ENCODE data around the gene PTGER4. TPM values are rescaled to one million over a fixed set of nuclear protein-coding genes. Genes with fewer than 3 reads are reported as not detected.

The PTGER4 gene
- total RNA-seq, 3 donors from 2014 or later (not counting 1 experiment from before 2014, with no cell fraction given): 112 to 126 (median 117) TPM

DNA sequence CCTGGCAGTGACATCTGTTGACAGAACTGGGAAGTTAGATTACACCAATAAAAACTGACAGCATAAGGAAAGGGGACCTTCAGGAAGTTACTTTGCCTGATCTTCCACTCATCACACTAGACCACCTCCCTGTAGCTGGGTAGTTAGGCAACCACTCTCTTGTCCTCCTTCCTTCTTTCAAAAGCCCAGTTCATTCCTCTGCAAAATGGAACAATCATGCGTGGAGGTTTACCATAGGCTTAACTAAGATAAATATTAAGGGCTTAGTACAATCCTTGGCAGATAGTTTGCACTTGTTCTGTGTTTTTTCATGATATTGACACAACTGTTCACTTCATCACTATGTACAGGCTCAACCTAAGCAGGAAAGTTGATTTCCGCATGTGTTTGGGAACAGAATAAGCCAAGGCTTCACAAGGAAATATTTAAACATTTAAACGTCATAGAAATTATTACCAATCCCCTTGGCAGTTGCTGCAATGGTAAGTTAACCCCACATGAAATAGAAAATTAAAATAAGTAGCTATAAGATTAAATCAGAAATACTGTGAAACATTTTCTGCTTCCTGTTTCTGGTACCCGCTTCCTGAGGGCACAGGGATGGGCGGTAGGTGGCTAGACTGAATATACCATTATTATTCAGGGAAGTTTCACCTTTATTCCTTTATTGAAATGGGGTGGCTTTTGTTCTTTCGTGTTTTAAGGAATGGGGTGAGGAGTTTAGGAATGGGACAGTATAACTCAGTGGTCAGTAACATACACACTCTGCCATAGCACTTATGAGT lies 9.9 kb upstream of the PTGER4 start:
- Histone ChIP-seq H3K36me3 (ENCODE audit: control insufficient read depth, insufficient read depth, low read length) (no peaks in the 10 kb centered on the region), H3K27ac (ENCODE audit: low read length) (no peak overlapping the region), H3K4me3 (ENCODE audit: low read length) (no peak overlapping the region), H3K27me3 (ENCODE audit: control insufficient read depth, insufficient read depth, low read length) (no peaks in the 10 kb centered on the region), H3K4me1 (ENCODE audit: control insufficient read depth, insufficient read depth, low read length) (peaks cover 4% of the 10 kb centered on the region), H3K9me3 (ENCODE audit: control insufficient read depth, insufficient read depth, low read length) (no peaks in the 10 kb centered on the region)
- Mint-ChIP-seq H3K36me3 (no peaks in the 10 kb centered on the region), H3K9me3 (no peaks in the 10 kb centered on the region), H3K27me3 (ENCODE audit: low read depth in 2 of 2) (peaks cover 0 to 6% of the 10 kb centered on the region in 2 donors), H3K4me3 (no peak overlapping the region), H3K4me1 (peaks cover 20 to 31% of the 10 kb centered on the region in 2 donors), H3K27ac (no peak overlapping the region)
- 44% methylated on average over 3 of the region's 6 CpGs for WGBS (ENCODE audit: insufficient coverage)
- TF ChIP-seq, protein P1, sequence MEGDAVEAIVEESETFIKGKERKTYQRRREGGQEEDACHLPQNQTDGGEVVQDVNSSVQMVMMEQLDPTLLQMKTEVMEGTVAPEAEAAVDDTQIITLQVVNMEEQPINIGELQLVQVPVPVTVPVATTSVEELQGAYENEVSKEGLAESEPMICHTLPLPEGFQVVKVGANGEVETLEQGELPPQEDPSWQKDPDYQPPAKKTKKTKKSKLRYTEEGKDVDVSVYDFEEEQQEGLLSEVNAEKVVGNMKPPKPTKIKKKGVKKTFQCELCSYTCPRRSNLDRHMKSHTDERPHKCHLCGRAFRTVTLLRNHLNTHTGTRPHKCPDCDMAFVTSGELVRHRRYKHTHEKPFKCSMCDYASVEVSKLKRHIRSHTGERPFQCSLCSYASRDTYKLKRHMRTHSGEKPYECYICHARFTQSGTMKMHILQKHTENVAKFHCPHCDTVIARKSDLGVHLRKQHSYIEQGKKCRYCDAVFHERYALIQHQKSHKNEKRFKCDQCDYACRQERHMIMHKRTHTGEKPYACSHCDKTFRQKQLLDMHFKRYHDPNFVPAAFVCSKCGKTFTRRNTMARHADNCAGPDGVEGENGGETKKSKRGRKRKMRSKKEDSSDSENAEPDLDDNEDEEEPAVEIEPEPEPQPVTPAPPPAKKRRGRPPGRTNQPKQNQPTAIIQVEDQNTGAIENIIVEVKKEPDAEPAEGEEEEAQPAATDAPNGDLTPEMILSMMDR (IDR thresholded peaks at IDR 0.05): no peak
- ATAC-seq (no peak), DNase-seq (no peak)
- intact Hi-C loops (cut with micrococcal nuclease): no loop called here

DNA sequence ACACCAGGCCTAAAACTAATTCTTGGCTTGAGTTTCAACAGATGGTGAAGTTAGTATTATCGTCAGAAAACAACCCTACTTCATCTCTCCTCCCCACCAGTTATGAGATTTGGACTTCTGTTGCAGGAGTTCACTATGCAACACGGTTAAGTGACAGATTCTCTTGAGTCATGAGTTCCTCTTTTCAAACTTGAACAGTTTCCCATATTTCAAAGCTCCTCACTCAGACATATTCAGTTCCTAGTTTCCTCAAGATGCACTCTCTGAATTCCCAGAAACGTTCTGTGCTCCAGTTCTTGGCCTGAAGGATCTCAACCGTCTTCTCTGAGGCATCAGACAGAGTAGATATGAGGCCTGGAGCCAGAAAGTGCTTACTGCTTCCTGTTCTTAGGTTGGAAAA lies 7.3 kb upstream of the PTGER4 start:
- Mint-ChIP-seq H3K36me3 (no peaks in the 10 kb centered on the region), H3K9me3 (no peaks in the 10 kb centered on the region), H3K27me3 (ENCODE audit: low read depth in 2 of 2) (peaks cover 0 to 3% of the 10 kb centered on the region in 2 donors), H3K4me3 (no peak overlapping the region), H3K27ac (no peak overlapping the region), H3K4me1 (peaks cover 44 to 50% of the 10 kb centered on the region in 2 donors)
- no peak for ATAC-seq
- H3K36me3 ChIP-seq (ENCODE audit: control insufficient read depth, insufficient read depth, low read length): no peaks in the 10 kb centered on the region
- intact Hi-C loops (cut with micrococcal nuclease): no loop called here
- no peaks in the 10 kb centered on the region for H3K9me3 ChIP-seq (ENCODE audit: control insufficient read depth, insufficient read depth, low read length)
- peaks cover 26% of the 10 kb centered on the region for H3K4me1 ChIP-seq (ENCODE audit: control insufficient read depth, insufficient read depth, low read length)
- H3K4me3 ChIP-seq (ENCODE audit: low read length): no peak overlapping the region
- no peaks in the 10 kb centered on the region for H3K27me3 ChIP-seq (ENCODE audit: control insufficient read depth, insufficient read depth, low read length)
- WGBS (ENCODE audit: insufficient coverage): 36% methylated on average over 4 of the region's 4 CpGs
- DNase-seq: no peak
- TF ChIP-seq, protein P1 (IDR thresholded peaks at IDR 0.05): no peak
- H3K27ac ChIP-seq (ENCODE audit: low read length): no peak overlapping the region

DNA sequence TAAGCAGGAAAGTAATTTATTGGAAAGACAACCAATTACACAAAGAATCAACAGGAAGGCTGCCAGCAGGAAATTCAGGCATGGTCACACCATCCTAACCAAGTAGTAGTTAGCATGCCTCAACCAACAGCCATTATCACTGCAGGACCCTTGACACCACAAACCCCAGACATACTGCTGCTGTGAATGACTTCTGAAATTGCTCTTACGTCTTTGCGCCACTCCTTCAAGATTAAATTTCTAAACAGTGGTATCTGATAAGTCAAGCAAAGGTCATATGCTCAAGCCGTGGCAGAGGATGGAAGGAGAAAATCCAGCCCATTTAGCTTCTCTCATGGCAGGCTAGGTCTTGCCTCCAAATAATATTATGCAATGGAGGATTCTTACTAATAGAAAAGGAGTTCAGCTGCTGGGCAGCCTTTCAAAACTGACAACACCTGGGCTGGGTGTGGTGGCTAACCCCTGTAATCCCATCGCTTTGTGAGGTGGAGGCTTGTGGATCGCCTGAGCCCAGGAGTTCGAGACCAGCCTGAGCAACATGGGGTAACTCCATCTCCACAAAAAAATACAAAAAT lies 5.0 kb upstream of the PTGER4 start:
- H3K27me3 ChIP-seq (ENCODE audit: control insufficient read depth, insufficient read depth, low read length): no peaks in the 10 kb centered on the region
- Mint-ChIP-seq H3K4me3 (no peak overlapping the region), H3K27me3 (ENCODE audit: low read depth in 2 of 2) (no peaks in the 10 kb centered on the region), H3K36me3 (no peaks in the 10 kb centered on the region), H3K27ac (peak overlapping the region in 1 of 2 donors; percentile 2), H3K4me1 (peaks cover 58% of the 10 kb centered on the region in 2 donors), H3K9me3 (no peaks in the 10 kb centered on the region)
- H3K4me3 ChIP-seq (ENCODE audit: low read length): no peak overlapping the region
- no peak for ATAC-seq
- no peaks in the 10 kb centered on the region for H3K36me3 ChIP-seq (ENCODE audit: control insufficient read depth, insufficient read depth, low read length)
- no peaks in the 10 kb centered on the region for H3K9me3 ChIP-seq (ENCODE audit: control insufficient read depth, insufficient read depth, low read length)
- TF ChIP-seq, protein P1 (IDR thresholded peaks at IDR 0.05): no peak
- H3K4me1 ChIP-seq (ENCODE audit: control insufficient read depth, insufficient read depth, low read length): peaks cover 31% of the 10 kb centered on the region
- intact Hi-C loops (cut with micrococcal nuclease): no loop called here
- WGBS (ENCODE audit: insufficient coverage): 94% methylated on average over 6 of the region's 6 CpGs
- no peak for DNase-seq
- no peak overlapping the region for H3K27ac ChIP-seq (ENCODE audit: low read length)

Data from natural killer cell (primary cell).